Fibroblast of the aortic adventitia (primary cell): ENCODE measurements around the gene PYGO2. TPM values are rescaled to one million over a fixed set of nuclear protein-coding genes. Genes with fewer than 3 reads are reported as not detected.

Experiments
- DNase-seq: peaks from one replicate; pipeline ENCODE4 v3.0.0-alpha.2; 2010; ENCODE audit warnings: low read depth
- H3K4me3 ChIP-seq: 2 replicates; pipeline ENCODE4 v1.5.1; 2011; ENCODE audit warnings: low read depth, mild to moderate bottlenecking, control low read depth, low read length, moderate library complexity
- total RNA-seq: library from RNA; depleted of rRNA; stranded (reverse); fragments of >200 nt; gene quantifications from 2 replicates; pipeline ENCODE4 v1.2.3, GENCODE V29; 2012; ENCODE audit warnings: low replicate concordance
- TF ChIP-seq, protein P1 (sequence below): IDR thresholded peaks from 2 replicates; pipeline ENCODE4 v1.5.1; 2011; ENCODE audit warnings: mild to moderate bottlenecking, low read length, control low read depth, inconsistent platforms; ENCODE audit not compliant: insufficient read depth

The PYGO2 gene
- total RNA-seq, 1 donor = 18.0 TPM

- H3K4me3 ChIP-seq = no peak overlapping the region
- DNase-seq = no peak
- TF ChIP-seq, protein P1, sequence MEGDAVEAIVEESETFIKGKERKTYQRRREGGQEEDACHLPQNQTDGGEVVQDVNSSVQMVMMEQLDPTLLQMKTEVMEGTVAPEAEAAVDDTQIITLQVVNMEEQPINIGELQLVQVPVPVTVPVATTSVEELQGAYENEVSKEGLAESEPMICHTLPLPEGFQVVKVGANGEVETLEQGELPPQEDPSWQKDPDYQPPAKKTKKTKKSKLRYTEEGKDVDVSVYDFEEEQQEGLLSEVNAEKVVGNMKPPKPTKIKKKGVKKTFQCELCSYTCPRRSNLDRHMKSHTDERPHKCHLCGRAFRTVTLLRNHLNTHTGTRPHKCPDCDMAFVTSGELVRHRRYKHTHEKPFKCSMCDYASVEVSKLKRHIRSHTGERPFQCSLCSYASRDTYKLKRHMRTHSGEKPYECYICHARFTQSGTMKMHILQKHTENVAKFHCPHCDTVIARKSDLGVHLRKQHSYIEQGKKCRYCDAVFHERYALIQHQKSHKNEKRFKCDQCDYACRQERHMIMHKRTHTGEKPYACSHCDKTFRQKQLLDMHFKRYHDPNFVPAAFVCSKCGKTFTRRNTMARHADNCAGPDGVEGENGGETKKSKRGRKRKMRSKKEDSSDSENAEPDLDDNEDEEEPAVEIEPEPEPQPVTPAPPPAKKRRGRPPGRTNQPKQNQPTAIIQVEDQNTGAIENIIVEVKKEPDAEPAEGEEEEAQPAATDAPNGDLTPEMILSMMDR = no peak
These were observed 33.0 kb upstream of the PYGO2 start for GRCh38 chr1:154994591-154994990.

DNA sequence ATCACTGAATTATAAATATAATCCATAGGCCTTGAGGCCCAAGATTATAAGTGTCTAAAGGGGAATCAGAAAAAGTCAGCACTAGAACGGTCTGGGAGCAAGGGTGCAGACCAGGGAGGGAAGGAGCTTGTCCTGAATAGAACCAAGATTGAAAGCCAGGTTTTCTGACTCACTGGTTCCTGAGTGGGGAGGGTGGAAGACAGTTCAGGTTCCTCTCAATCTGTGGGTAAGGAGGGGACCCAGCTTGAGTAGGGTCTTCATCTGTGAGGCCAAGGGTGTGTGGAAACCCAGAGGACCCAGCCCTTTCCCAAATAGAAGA is 32.6 kb upstream of the PYGO2 start:
- TF ChIP-seq, protein P1 = no peak
- H3K4me3 ChIP-seq = no peak overlapping the region
- DNase-seq = peak; percentile 20

DNA sequence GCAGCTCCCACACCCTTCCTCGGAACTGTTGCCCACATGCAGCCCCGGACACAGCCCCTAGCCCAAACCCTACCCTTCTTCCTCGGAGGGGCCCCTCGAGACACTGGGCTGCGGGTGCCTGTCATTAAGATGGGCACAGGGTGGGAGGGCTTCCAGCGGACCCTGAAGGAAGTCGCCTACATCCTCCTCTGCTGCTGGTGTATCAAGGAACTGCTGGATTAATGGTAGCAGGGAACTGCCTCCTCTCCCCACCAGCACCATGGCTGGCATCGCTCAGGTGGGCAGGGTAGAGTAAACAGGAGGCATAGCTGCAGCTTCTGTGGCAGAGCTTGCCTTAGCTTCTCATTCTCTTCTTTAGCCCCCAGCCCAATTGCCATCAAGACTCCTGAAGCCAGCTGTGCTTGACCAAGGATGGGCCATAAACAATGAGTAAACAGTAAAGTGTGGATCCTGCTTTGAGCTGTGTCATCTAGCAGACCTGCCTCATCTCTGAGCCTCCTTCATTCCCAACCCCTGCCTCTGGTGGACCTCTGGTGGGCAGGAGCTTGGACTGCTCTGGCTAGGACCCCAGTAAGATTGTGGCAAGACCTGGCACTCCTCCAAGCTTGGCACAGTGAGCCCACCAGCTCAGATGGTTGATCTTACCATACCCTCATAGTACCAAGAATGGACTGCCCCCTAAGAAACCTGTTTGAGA is 32.1 kb upstream of the PYGO2 start, which contains the start of gene LENEP:
Gene LENEP, plus strand, starts transcription at position 15 of the 697 bp plus-strand sequence. Its CDS starts 22 bp downstream, at position 37.
- DNase-seq = no peak
- TF ChIP-seq, protein P1 = no peak
- H3K4me3 ChIP-seq = no peak within 1 kb of the TSS

- TF ChIP-seq, protein P1 = peak; percentile 15
- peak; percentile 51 for DNase-seq
- H3K4me3 ChIP-seq = no peak overlapping the region
These were observed 31.4 kb upstream of the PYGO2 start for GRCh38 chr1:154992721-154993571.

GRCh38 chr1:154990276-154990675 is 28.7 kb upstream of the PYGO2 start:
- no peak for DNase-seq
- TF ChIP-seq, protein P1 = no peak

GRCh38 chr1:154989195-154989860 is 27.7 kb upstream of the PYGO2 start:
- TF ChIP-seq, protein P1 = no peak
- DNase-seq = no peak
- no peak overlapping the region for H3K4me3 ChIP-seq

More at GRCh38 chr1:154990276-154990675, 28.7 kb upstream of the PYGO2 start:
- H3K4me3 ChIP-seq = no peak overlapping the region
